Effector memory CD8-positive, alpha-beta T cell (primary cell): ENCODE results near the gene ESYT2.

ENCODE experiments used
- ATAC-seq: fragments of 150-1000 bp; cut with Tn5 transposase; replicated peaks from 2 replicates; pipeline ENCODE4 v1.10.0; 2021; ENCODE audit warnings: mild to moderate bottlenecking, moderate library complexity
- DNase-seq, 3 experiments: peaks; one replicate each; pipeline ENCODE4 v3.0.0; 2021
- H3K27ac Mint-ChIP-seq, 2 donors: one replicate each; pipeline ENCODE4 v1.8.0; 2022; ENCODE audit warnings: mild to moderate bottlenecking in 2 of 2, mixed read lengths in 2 of 2, moderate library complexity in 2 of 2
- H3K27me3 Mint-ChIP-seq, 2 donors: one replicate each; pipeline ENCODE4 v1.8.0; 2022; ENCODE audit warnings: mixed read lengths in 2 of 2
- H3K36me3 Mint-ChIP-seq: one replicate; pipeline ENCODE4 v1.8.0; 2022; ENCODE audit warnings: mild to moderate bottlenecking, moderate library complexity, mixed read lengths; ENCODE audit not compliant: insufficient read depth
- H3K4me1 Mint-ChIP-seq, 2 donors: one replicate each; pipeline ENCODE4 v1.8.0; 2022; ENCODE audit warnings: low read depth in 2 of 2, mixed read lengths in 2 of 2
- H3K4me3 Mint-ChIP-seq, 2 donors: one replicate each; pipeline ENCODE4 v1.8.0; 2022; ENCODE audit warnings: mild to moderate bottlenecking in 2 of 2, mixed read lengths in 2 of 2, moderate library complexity in 2 of 2
- H3K9me3 Mint-ChIP-seq, 2 donors: one replicate each; pipeline ENCODE4 v1.8.0; 2022; ENCODE audit warnings: mixed read lengths in 2 of 2

Gene ESYT2

DNA sequence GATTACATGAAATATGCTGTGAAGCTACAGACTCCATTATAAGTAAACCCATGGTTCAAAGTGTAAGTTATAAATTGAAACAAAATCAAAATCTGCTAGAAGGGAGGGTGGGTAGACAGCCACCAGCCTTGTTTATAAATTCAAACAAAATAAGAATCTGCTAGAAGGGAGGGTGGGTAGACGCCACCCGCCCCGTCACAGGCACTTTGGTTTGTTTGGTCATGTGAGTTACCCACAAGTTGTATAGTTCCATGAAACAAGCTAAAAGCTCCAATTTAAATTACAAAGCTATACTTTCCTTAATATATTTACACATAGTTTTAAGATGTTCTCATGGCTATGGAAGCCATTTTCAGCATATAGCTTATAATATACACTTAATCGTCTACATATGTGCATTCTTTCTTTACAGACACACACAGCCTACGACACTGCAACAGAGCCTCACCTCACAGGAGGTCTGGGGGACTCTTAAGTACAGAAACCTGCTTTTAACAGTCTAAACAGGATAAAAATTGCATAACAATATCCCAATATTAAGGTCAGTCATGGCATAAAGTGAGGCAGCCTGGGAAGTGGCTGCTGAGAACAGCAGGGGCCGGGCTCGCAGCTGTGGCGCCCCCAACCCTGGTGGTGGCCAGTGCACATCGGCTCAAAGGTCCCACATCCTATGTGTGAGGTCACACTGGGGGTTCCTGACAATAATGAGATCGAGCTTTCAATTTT is 96.7 kb downstream of the ESYT2 start:
- Mint-ChIP-seq H3K9me3 (no peaks in the 10 kb centered on the region), H3K4me3 (no peak overlapping the region), H3K27me3 (no peaks in the 10 kb centered on the region), H3K36me3 (peaks cover 43% of the 10 kb centered on the region), H3K4me1 (peaks cover 0 to 3% of the 10 kb centered on the region in 2 donors), H3K27ac (peak overlapping the region in 1 of 2 donors; percentile 23)
- no peak for ATAC-seq
- no peak for DNase-seq

DNA sequence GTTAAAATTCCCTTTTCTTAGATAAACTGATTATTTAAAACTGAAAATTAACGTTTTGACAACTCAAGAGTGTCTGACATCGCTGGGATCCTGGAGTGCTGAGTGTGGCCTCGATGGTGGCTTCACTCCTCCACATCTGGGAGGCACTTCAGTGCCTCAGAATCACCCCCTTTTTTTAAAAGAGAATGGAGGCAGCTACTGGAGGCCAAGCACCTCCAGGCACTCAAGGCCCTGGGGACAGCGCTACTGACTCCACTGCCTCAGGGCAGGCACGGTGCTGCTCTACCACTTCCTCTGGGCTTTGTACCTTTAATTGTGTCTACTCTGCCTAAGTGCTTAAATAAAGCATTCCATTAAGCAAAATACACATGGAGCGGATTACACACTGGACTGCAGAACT is 97.5 kb downstream of the ESYT2 start:
- H3K27ac Mint-ChIP-seq = no peak overlapping the region
- H3K4me1 Mint-ChIP-seq = peaks cover 0 to 3% of the 10 kb centered on the region in 2 donors
- no peaks in the 10 kb centered on the region for H3K27me3 Mint-ChIP-seq
- H3K36me3 Mint-ChIP-seq = peaks cover 41% of the 10 kb centered on the region
- H3K4me3 Mint-ChIP-seq = no peak overlapping the region
- ATAC-seq = no peak
- no peak for DNase-seq
- no peaks in the 10 kb centered on the region for H3K9me3 Mint-ChIP-seq

DNA sequence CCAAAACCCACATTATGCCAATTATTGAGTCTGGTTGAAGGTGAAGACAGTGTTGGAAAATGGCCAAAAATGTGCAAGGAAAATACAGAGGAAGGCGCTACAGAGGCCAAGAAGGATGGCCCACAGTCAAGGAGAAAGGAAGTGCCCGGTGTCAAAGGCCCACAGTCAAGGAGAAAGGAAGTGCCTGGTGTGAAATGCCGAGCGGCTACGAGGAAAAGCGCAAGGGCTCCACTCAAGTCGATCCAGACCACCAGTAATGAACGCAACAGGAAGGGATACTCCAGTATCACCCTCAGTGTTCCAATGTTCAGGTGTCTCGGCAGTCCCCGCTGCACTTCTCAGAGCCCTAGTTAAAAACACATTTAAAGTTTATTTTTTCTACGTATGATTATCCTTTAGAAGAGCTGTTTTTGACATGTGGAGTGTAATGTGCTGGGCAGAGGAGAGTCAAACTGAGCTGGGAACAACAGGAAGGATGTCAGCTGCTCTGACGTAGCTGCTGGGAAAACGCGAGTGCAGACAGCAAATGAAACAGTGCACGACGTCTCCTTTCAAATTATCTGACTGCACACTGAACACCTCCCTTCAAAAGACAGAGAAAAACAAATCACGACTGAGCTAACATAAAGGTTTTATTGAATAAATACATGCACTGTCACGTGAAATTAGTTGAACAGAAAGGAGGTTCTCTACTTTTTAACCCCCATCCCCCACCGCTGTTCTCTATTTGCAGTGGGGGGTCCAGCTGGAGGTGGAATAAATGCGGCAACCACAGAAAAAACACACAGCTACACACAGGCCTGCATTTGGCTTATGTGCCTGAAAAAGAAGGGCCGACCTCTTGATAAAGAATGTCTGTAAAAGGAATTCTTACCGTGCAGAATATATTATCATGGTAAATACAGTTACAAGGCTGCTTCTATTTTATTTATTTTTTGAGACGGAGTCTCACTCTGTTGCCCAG is 98.6 kb downstream of the ESYT2 start:
- no peak for DNase-seq

DNA sequence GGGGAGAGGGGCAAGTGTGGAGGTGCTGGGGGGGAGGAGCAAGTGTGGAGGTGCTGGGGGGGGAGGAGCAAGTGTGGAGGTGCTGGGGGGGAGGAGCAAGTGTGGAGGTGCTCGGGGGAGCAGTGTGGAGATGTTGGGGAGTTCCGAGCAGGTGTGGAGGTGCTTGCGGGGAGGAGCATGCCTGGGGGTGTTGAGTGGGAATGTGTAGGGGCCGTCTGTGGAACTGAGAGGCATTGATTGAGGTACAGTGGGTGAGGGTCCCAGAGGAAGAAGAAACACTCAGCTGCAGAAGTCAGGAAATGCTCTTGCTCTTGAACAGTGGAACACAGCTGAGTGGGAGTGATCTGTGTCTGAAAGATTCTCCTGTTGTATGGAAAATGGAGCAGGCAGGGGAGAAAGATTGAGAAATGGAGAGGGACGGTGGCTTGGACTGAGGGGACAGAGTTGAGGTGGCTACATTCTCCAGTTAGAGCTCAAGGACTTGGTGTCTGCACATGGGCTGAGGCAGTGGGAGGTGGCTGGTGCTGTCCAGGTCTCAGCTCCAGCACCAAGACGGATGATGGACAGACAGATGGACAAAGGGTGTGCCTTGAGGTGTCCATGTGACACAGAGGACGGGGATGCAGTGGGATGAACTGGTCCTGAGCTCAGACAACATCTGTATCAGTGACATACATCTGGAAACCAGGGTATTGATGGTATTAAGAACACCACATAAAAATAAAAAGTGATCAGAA is 99.5 kb downstream of the ESYT2 start:
- peaks cover 28% of the 10 kb centered on the region for H3K36me3 Mint-ChIP-seq
- no peaks in the 10 kb centered on the region for H3K9me3 Mint-ChIP-seq
- no peaks in the 10 kb centered on the region for H3K27me3 Mint-ChIP-seq
- H3K4me1 Mint-ChIP-seq = peaks cover 3 to 4% of the 10 kb centered on the region in 2 donors
- DNase-seq = no peak
- ATAC-seq = no peak
- no peak overlapping the region for H3K4me3 Mint-ChIP-seq
- peak overlapping the region in 1 of 2 donors; percentile 25 for H3K27ac Mint-ChIP-seq

More for the DNA sequence above, 98.6 kb downstream of the ESYT2 start:
- Mint-ChIP-seq H3K4me3 (no peak overlapping the region), H3K9me3 (no peaks in the 10 kb centered on the region), H3K36me3 (peaks cover 35% of the 10 kb centered on the region), H3K4me1 (peaks cover 1 to 3% of the 10 kb centered on the region in 2 donors), H3K27me3 (no peaks in the 10 kb centered on the region), H3K27ac (no peak overlapping the region)
- ATAC-seq = no peak

DNA sequence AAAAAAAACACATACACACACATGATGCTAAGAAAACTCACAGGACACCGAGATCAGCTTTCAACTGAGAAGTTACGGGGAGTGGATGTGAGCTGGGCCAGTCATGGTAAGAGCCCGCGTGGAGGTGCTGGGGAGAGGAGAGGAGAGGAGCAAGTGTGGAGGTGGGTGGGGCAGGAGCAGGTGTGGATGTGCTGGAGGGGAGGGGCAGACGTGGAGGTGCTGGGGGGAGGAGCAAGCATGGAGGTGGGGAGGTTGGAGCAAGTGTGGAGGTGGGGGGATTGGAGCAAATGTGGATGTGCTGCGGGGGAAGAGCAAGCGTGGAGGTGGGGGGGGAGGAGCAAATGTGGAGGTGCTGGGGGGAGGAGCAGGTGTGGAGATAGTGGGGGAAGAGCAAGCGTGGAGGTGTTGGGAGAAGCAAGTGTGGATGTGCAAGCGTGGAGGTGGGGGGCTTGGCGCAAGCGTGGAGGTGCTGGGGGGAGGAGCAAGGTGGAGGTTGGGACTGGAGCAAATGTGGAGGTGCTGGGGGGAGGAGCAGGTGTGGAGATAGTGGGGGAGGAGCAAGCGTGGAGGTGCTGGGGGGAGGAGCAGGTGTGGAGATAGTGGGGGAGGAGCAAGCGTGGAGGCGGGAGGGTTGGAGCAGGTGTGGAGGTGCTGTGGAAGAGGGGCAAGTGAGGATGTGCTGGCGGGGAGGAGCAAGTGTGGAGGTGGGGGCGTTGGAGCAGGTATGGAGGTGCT is 100.2 kb downstream of the ESYT2 start:
- H3K27ac Mint-ChIP-seq = no peak overlapping the region
- H3K4me3 Mint-ChIP-seq = no peak overlapping the region

DNA sequence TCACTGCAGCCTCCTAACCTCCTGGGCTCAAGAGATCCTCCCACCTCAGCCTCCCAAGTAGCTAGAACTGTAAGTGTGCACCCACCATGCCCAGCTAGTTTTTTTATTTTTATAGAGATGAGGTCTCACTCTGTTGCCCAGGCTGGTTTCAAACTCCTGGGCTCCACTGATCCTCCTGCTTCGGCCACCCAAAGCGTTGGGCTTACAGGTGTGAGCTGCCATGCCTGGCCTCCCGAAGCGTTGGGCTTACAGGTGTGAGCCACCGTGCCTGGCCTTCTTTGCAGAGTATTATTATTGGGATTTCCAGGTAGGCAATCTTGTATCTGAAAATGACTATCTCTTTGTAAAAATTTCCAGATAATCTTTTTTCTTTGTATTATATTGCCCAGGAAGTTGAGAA is 101.6 kb downstream of the ESYT2 start:
- H3K27ac Mint-ChIP-seq = no peak overlapping the region
- peaks cover 3 to 4% of the 10 kb centered on the region in 2 donors for H3K4me1 Mint-ChIP-seq
- peaks cover 0 to 2% of the 10 kb centered on the region in 2 donors for H3K9me3 Mint-ChIP-seq
- ATAC-seq = no peak
- H3K4me3 Mint-ChIP-seq = no peak overlapping the region
- no peak for DNase-seq
- peaks cover 14% of the 10 kb centered on the region for H3K36me3 Mint-ChIP-seq
- no peaks in the 10 kb centered on the region for H3K27me3 Mint-ChIP-seq

More for the DNA sequence above, 100.2 kb downstream of the ESYT2 start:
- H3K36me3 Mint-ChIP-seq = peaks cover 20% of the 10 kb centered on the region
- peaks cover 3 to 4% of the 10 kb centered on the region in 2 donors for H3K4me1 Mint-ChIP-seq
- ATAC-seq = no peak
- H3K27me3 Mint-ChIP-seq = no peaks in the 10 kb centered on the region
- no peak for DNase-seq
- H3K9me3 Mint-ChIP-seq = peaks cover 0 to 2% of the 10 kb centered on the region in 2 donors

DNA sequence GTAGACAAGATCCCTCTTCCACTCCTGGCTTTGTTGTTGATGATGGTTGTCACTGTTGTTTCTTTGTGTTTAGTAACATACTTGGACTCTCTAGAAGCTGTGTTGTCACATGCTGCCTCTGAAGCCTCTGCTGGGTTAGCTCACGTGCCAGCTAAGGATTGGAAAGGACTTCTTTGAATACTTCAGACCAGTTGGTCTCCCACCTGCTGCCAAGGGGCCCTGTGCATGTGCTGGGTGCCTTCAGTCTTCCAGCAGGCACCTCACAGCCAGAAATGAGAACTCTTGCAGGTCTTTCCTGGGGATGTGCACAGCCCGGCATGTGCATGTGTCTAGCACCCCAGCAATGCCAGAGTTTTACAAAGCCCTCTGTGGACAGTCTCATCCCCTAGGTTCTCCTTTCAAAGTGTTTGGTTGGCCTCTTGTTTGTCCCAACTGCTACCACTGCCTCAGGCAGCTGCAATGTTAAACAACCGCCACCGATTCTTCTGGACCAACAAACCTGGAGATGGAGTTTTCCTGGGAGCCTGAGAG is 103.0 kb downstream of the ESYT2 start:
- Mint-ChIP-seq H3K4me1 (peaks cover 3 to 4% of the 10 kb centered on the region in 2 donors), H3K27ac (no peak overlapping the region), H3K36me3 (peaks cover 6% of the 10 kb centered on the region), H3K4me3 (no peak overlapping the region), H3K27me3 (no peaks in the 10 kb centered on the region), H3K9me3 (peaks cover 0 to 2% of the 10 kb centered on the region in 2 donors)
- DNase-seq (no peak), ATAC-seq (no peak)

DNA sequence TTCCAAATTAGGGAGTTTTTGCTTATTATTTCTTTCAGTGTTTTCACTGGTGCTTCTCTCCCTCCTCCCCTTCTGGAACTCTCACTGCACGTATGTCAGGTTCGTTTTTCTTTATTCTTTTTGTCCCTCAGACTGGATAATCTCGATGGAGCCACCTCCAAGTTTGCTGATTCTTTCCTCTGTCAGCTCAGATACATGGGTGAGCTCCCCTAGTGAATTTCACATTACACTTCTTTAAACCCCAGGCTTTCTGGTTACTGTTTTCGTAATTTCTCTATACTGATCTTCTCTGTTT is 103.9 kb downstream of the ESYT2 start:
- peaks cover 0 to 2% of the 10 kb centered on the region in 2 donors for H3K9me3 Mint-ChIP-seq
- H3K4me3 Mint-ChIP-seq = no peak overlapping the region
- H3K27me3 Mint-ChIP-seq = no peaks in the 10 kb centered on the region
- H3K36me3 Mint-ChIP-seq = peaks cover 4% of the 10 kb centered on the region
- ATAC-seq (no peak), DNase-seq (no peak)
- H3K27ac Mint-ChIP-seq = no peak overlapping the region
- H3K4me1 Mint-ChIP-seq = peaks cover 3 to 4% of the 10 kb centered on the region in 2 donors

DNA sequence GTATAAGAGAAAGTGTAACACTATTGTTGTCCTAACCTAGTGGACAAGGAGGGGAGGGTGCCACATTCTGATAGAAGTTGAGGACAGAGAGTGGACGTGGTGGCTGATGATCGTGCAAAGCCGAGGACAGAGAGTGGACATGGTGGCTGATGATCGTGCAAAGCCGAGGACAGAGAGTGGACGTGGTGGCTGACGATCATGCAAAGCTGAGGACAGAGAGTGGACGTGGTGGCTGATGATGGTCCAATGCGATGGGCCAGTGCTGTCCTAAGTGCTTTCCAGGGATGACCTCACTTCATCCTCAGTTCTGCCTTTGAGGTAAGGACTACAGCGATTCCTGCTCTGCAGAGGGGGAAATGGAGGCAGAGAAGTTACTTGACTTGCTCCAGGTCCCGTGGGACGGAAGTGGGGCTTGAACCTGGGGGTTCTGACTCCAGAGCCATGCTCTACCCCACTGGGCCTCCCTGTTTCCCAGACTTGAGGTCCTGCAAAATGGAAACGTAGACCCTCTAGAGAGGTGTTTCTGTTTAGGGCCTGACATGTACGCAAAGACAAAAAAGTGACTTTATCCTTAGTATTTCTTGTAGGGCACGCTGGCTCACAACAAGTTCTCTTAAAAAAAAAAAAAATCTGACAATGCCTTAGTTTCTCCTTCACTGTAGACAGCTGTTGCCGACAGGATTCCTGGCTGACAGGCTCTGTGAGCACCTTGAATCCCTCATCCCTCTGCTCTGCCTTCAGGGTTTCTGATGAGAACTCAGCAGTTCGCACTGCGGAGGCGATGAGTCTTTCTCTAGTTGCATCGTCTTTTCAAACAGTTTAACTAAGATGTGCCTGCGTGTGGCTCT is 104.4 kb downstream of the ESYT2 start:
- ATAC-seq (no peak), DNase-seq (no peak)
- H3K36me3 Mint-ChIP-seq = no peaks in the 10 kb centered on the region
- H3K9me3 Mint-ChIP-seq = peaks cover 0 to 2% of the 10 kb centered on the region in 2 donors
- no peak overlapping the region for H3K27ac Mint-ChIP-seq
- H3K4me3 Mint-ChIP-seq = no peak overlapping the region
- H3K27me3 Mint-ChIP-seq = no peaks in the 10 kb centered on the region
- H3K4me1 Mint-ChIP-seq = peaks cover 1 to 4% of the 10 kb centered on the region in 2 donors

DNA sequence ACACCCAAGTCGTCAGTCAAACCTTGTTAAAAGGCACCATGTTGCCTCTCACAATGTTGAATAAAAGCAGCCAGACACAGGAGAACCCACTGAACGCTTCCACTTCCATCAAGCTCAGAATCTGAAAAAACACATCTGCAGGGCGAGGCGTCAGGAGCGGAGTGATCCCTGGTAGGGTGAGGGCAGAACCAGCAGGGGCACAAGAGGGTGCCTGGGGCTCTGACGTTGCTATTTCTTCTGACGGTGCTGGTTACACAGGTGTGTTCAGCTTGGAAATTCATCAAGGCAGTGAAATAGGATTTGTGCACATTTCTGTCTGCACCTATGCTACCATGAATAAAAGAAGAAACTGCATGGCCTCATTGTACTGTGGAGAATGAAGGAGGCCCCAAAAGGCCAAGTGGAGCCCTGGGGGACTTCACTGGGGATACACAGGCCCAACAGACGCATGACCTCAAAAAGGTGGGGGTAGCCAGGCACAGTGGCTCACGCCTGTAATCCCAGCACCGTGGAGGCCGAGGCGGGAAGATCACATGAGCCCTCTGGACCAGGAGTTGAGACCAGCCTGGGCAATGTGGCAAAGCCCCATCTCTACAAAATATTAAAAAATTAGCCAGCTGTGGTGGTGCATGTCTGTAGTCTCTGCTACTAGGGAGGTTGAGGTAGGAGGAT is 105.5 kb downstream of the ESYT2 start:
- H3K36me3 Mint-ChIP-seq = no peaks in the 10 kb centered on the region
- H3K27me3 Mint-ChIP-seq = peaks cover under 1 to 3% of the 10 kb centered on the region in 2 donors
- H3K9me3 Mint-ChIP-seq = peaks cover 0 to 2% of the 10 kb centered on the region in 2 donors
- H3K27ac Mint-ChIP-seq = no peak overlapping the region
- ATAC-seq (no peak), DNase-seq (no peak)
- H3K4me1 Mint-ChIP-seq = peaks cover 1 to 4% of the 10 kb centered on the region in 2 donors
- H3K4me3 Mint-ChIP-seq = no peak overlapping the region

DNA sequence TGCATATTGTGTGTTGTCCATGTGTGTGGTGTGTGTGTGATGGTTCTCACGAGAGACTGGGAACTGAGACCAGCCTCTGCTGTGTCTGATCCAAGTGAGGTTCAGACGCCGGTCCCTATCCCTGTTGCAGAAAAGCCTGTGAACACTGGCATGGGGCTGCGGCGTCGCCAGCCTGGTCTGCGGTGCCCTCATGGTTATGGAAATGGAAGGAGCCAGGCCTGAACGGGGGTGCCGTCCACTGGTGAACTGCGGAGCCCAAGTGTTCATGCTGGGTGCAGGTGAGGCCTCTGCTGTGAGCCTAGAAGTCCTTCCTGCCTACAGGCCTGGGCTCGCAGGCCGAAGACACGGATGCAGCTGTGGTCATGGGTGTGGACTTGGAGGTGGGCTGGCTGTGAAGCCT is 106.0 kb downstream of the ESYT2 start:
- no peak overlapping the region for H3K4me3 Mint-ChIP-seq
- peaks cover 0 to 2% of the 10 kb centered on the region in 2 donors for H3K9me3 Mint-ChIP-seq
- DNase-seq = no peak
- ATAC-seq = no peak
- no peaks in the 10 kb centered on the region for H3K36me3 Mint-ChIP-seq
- H3K4me1 Mint-ChIP-seq = peaks cover 0 to 4% of the 10 kb centered on the region in 2 donors
- peaks cover 7 to 8% of the 10 kb centered on the region in 2 donors for H3K27me3 Mint-ChIP-seq
- no peak overlapping the region for H3K27ac Mint-ChIP-seq
